Activated CD8-positive, alpha-beta memory T cell treated with anti-CD3 and anti-CD28 coated beads for 48 hours (primary cell): ENCODE measurements around the gene AAK1.

ENCODE experiments used
- DNase-seq, 3 experiments: peaks; one replicate each; pipeline ENCODE4 v3.0.0-alpha.2; 2020; ENCODE audit warnings: low read depth in 2 of 3, low spot score in 2 of 3

The AAK1 gene

GRCh38 chr2:69603146-69603743 lies 40.3 kb downstream of the AAK1 start:
- DNase-seq, result no peak

GRCh38 chr2:69601179-69601612 lies 42.3 kb downstream of the AAK1 start:
- DNase-seq, result no peak

- DNase-seq, result no peak
Observed at GRCh38 chr2:69600425-69600824, 43.1 kb downstream of the AAK1 start.

DNA sequence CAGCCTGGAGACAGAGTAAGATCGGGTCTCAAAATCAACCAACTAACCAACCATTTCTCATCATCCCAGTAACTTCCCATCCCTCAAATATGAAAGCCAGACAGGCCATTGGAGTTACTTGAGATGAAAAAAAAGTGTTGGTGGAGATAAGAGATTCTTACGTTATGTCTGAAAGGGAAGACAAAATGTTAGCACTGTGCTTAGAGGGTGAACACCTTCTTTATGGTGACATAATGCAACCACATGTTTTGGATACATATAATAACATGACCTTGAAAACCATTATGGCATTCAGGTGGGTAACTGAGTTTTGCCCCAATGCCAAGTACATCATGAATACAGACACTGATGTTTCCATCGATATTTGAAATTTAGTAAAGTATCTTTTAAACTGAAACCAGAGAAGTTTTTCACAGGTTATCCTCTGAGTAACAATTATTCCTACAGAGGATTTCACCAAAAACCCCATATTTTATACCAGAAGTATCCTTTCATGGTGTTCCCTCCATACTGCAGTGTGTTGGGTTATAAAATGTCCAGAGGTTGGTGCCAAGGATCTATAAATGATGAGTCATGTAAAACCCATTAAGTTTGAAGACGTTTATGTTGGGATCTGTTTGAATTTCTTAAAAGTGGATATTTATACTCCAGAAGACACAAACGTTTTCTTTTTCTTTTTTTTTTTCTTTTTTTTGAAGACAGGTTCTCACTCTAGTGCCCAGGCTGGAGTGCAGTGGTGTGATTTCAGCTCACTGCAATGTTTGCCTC lies 45.5 kb downstream of the AAK1 start:
- no peak for DNase-seq

DNA sequence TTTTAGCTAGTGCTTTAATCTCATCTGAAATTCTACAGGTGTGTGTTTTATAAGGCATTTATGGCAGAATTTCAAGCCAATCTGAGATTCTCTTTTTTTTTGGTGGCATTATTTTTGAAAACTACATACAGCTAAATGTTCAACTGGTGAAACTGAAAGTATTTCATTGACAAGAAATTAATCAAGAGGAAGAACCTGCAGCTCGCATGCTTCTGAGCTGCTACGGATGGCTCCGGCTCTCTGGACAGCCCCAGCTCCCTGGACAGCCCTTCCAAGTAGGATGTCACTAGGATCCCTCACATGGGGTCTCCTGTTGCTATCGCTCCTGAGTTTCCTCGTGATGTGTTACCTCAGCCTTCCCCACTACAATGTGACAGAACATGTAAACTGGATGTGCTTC lies 46.4 kb downstream of the AAK1 start:
- no peak for DNase-seq

GRCh38 chr2:69594341-69594740 lies 49.2 kb downstream of the AAK1 start:
- DNase-seq, result no peak

GRCh38 chr2:69592511-69592910 lies 51.0 kb downstream of the AAK1 start:
- no peak for DNase-seq

DNA sequence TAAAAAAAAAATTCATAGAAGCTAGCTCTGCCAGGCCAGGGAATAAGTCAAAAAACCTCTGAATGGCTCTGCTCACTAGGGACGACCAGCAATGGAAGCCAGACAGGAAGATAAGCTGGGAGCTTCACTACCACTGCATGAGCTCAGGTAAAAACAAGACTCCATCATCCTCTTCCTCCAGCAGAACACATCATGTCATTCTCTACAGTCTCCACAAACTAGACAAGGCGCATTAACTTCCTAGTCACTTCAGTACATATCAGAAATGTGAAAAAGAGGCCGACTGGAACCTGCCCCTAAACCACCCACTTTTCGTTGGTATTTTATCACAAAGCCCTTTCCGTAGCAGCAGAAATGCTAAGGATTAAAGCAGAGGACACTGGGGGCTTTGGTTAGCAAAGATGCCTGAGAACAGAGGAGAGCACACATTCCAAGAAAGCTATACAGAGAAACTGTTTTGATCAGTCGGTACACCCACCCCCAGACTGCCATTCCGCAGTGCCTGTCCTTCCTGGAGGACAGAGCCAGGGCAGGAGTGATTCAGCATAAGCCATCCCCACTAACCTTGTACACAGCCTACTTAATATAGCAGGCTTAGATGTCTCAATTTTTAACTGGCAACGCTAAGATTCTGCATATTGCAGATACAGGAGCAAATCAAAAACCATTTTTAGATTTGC lies 53.4 kb downstream of the AAK1 start:
- no peak for DNase-seq

DNA sequence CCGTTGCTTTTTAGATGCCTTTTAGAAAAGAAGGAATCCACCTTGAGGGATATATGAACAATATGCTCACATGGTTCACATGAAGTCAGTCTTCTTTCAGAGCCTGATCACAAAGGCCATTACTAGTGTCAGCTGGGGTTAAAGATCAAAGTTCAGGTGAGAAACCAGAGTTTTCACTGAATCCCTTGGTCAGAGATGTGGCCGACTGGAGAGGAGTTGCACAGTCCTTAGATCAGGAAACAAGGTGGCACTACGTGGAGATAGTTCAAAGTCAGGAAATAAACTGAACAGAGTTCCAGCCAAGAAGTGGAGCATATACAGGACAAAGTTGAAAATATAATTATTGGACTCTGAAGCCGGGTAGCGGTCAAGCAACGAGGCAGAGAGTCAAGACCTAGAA lies 54.6 kb downstream of the AAK1 start:
- DNase-seq, result no peak

DNA sequence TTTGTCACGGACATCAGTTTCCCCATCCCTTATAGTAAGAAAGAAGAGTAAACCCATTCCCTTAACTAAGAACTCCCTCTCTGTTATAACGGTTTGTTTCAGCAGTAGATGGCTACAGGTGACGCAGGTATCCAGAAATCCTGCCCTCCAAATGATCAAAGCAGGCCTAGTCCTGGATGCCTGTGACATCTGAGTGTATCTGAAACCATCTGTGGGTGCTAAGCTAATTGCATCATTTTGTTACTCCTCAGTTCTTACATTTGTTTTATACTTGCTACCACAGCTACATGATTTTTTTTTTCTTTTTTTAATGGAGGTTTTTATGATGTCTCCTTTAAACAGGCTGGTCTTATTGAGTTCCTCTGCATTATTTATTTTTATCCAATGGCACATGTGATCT lies 55.1 kb downstream of the AAK1 start:
- DNase-seq, result no peak

DNA sequence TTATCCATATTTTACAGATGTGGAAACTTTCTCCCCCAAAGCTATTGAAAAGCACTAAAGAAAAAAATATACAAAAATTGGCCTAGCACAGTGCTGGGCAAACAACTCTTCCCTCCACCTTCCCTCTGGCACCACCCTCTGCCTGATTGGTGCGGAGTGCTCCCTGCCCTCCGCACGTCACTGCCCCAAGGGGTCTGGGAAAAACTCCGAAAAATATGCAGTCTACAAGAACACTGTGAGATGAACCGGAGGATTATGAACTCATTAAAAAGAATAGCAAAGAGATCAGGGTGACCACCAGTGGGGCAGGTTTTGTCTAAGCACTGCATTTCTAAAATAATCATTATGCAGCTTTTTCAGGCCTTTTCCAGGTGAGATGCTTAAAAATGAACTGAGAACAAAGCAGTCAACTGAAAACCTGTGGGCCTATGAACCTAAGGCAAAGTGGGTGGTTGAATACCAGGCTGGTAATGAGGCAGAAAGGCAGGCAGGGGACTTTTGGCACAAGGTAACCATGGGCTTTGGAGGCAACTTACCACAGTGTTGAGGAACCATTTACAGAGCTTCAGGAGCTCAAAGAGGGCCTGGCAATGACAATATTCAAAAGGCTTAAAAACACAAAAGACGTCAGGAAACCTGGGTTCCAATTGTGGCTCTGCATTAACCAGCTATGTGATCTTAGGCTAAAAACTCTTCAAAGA lies 57.5 kb downstream of the AAK1 start:
- DNase-seq, result no peak

GRCh38 chr2:69584127-69584889 lies 59.2 kb downstream of the AAK1 start:
- no peak for DNase-seq

- no peak for DNase-seq
Observed at GRCh38 chr2:69583321-69583833, 60.2 kb downstream of the AAK1 start.

DNA sequence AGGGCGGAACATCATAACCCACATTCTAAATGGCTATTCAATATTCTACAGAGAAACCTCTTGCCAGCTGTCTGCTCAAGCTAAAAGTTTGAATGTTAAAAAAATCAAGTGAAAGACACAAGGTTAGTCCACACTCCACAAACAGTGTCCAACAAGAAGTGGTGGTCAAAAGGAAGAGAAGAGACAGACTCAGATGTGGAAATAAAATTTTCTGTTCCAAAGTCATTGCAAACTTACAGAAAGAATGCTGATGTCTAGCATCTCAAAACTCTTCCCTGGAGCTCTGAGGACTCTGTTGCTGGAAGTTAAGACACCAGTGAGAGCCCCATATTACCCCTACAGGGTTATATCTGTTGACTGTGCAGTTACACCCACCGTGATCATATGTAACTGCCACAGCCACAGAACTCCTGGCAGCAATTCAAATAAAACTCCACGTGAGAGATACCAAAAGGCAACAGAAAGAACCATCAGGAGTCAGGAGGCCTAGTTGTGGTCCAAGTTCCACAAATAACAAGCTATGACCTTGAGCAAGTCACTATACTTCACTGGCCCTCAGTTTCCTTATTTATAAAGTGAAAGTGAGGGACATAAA lies 60.9 kb downstream of the AAK1 start:
- no peak for DNase-seq

DNA sequence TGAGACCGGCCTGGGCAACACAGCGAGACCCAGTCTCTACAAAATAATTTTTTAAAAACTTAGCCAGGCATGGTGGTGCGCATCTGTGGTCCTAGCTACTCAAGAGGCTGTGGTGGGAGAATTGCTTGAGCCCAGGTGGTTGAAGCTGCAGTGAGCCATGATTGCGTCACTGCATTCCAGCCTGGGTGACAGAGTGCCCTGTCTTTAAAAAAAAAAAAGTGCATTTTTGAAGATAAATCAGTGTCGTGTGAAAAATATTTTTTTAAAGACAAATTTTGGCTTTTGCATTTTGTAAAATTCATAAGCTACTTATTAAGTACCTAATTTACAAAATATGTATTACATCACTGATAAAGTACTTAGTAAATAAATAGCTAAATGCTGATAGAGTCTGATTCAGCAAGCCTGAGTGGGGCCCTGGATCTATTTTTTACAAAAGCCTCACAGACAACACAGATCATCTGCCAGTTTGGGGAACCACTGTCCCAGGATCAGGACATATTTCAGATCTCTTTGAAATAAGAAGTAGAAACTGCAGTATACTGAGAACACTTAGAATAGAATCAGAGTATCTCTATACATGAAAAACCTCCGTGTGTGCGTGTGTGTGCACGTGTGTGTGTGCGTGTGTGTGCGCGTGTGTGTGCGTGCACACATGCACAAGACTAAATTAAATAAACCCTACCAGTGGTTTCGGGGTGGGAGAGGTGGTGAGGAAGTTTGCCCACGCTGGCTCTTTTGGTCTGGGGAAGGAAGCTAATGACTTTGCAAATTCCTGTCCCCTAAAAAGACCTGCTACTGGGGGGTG lies 61.6 kb downstream of the AAK1 start:
- DNase-seq, result no peak

DNA sequence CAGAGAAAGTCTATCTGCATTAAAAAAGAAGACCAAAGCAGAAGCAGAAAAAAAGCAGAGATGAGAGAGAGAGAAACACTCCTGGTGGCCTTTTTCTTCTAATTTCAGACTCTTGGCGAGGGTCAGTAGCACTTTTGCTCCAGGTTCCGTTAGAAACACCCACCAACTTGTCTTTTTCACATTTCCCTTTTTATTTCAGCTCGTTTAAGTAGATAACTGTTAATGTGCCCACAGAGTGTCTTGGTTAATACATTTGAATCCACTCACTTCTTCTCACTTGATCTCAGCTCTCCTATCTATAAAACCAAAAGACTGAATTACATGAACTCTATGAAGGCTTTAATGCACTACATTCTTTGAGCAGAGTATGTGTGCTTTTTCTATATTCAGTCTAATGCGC lies 63.1 kb downstream of the AAK1 start:
- DNase-seq, result no peak

GRCh38 chr2:69579536-69579935 lies 64.0 kb downstream of the AAK1 start:
- no peak for DNase-seq

GRCh38 chr2:69578198-69578540 lies 65.4 kb downstream of the AAK1 start:
- DNase-seq, result no peak

GRCh38 chr2:69577467-69578197 lies 65.9 kb downstream of the AAK1 start:
- no peak for DNase-seq
